ENCODE measurements around the gene ZC3HAV1L. TPM values are rescaled to one million over a fixed set of nuclear protein-coding genes. Genes with fewer than 3 reads are reported as not detected.
A peak's percentile ranks its signal among the peaks of the same experiment; 100 is the strongest.

The ZC3HAV1L gene
- total and polyA plus RNA-seq, 2 of the 13 experiments (the other 11 are each of a cell fraction or from before 2014, with no cell fraction given) = 8.4 to 11.1 TPM

DNA sequence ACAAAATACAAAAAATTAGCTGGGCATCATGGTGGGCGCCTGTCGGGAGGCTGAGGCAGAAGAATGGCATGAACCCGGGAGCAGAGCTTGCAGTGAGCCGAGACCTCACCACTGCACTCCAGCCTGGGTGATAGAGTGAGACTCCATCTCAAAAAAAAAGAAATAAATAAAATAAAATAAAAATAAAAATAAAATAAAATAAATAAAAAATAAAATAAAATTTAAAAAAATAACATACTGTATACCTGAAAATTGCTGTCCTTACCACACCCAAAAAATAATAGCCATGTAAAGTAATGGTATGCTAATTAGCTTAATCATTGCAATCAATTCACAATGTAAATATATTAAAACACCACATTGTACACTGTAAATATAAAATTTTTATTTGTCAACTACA is 3.4 kb downstream of the ZC3HAV1L start (continued):
- no peak for TF ChIP-seq ZNF564 (CRISPR knock-in tag; IDR thresholded peaks at IDR 0.05)
- no peak for TF ChIP-seq ZNF44 (CRISPR knock-in tag; IDR thresholded peaks at IDR 0.05)
- TF ChIP-seq ZNF274 (CRISPR knock-in tag; IDR thresholded peaks at IDR 0.05) = no peak
- TF ChIP-seq ZNF674 (CRISPR knock-in tag; IDR thresholded peaks at IDR 0.05; ENCODE audit: low read depth) = no peak
- no peak for TF ChIP-seq TMF1 (CRISPR knock-in tag; IDR thresholded peaks at IDR 0.05; ENCODE audit: low read depth)
- TF ChIP-seq GPBP1L1 (CRISPR knock-in tag; IDR thresholded peaks at IDR 0.05) = no peak
- TF ChIP-seq NCOA2 (CRISPR knock-in tag; IDR thresholded peaks at IDR 0.05) = no peak
- TF ChIP-seq HOXA7 (CRISPR knock-in tag; IDR thresholded peaks at IDR 0.05) = no peak
- no peak for TF ChIP-seq ZNF550 (CRISPR knock-in tag; IDR thresholded peaks at IDR 0.05; ENCODE audit: borderline replicate concordance)

GRCh38 chr7:139029353-139029752 is 6.5 kb downstream of the ZC3HAV1L start:
- ATAC-seq (peak; percentile 82), DNase-seq (ENCODE audit: low spot score) (peak; percentile 43), FAIRE-seq (peak; percentile 62)
- Histone ChIP-seq H4K20me1 (ENCODE audit: insufficient read depth, low read length) (peaks cover 4% of the 10 kb centered on the region; the same call in 1 of the 2 replicates), H3K4me3 (replicated peaks in 1 of 3; ENCODE audit: insufficient read depth in 1 of 3, low read depth in 2 of 3, low read length in 3 of 3) (peak overlapping the region in 1 of 3 experiments; percentile 2; a peak in 1 of 6 replicates), H2AFZ (ENCODE audit: low read length) (no peak overlapping the region), H3K4me2 (ENCODE audit: low read depth, low read length) (peak overlapping the region; percentile 41), H3K9ac (ENCODE audit: insufficient read depth, low read depth, low read length) (no peak overlapping the region), H3K36me3 (replicated peaks in 1 of 2; ENCODE audit: control insufficient read depth in 1 of 2, insufficient read depth in 2 of 2, low read length in 2 of 2) (peaks cover 0 to 7% of the 10 kb centered on the region in 2 experiments; a peak in 2 of 5 replicates), H3K4me1 (ENCODE audit: insufficient read depth, low read length) (peaks cover 39% of the 10 kb centered on the region), H3K9me3 (ENCODE audit: low read length) (no peaks in the 10 kb centered on the region), H3K79me2 (ENCODE audit: insufficient read depth, low read length) (peaks cover 4% of the 10 kb centered on the region), H3K27ac (ENCODE audit: extremely low read length, insufficient read depth, low read length) (peak overlapping the region; percentile 36), H3K27me3 (ENCODE audit: control insufficient read depth in 1 of 2, insufficient read depth in 2 of 2, low read length in 2 of 2) (no peaks in the 10 kb centered on the region)
- WGBS (ENCODE audit: low lambda C conversion rate) = 47% methylated on average over 3 of the region's 3 CpGs
- intact Hi-C loops (cut with micrococcal nuclease; ENCODE audit: unreplicated experiment) (no loop called here), in situ Hi-C loops (cut with HindIII; ENCODE audit: extremely low pct_ligation_motif_present, low pct_unique_long_range_greater_than_20kb) (no loop called here)
- POLR2A ChIA-PET = no interaction called here
- no TSS peak for BruUV-seq (replicated peaks)
- CTCF ChIA-PET (ENCODE audit: low intra/inter-chr PET ratio, low total read pairs) = no interaction called here
- TF ChIP-seq NFYC (CRISPR knock-in tag; IDR thresholded peaks at IDR 0.05) (peak; percentile 27; the same call in 1 of the 2 replicates), NFYB (CRISPR knock-in tag; IDR thresholded peaks at IDR 0.05) (peak; percentile 23; the same call in 1 of the 2 replicates), ZMAT3 (CRISPR knock-in tag; conservative IDR thresholded peaks at IDR 0.05) (no peak), SOX13 (IDR thresholded peaks at IDR 0.05) (no peak), SOX13 (CRISPR knock-in tag; conservative IDR thresholded peaks at IDR 0.05 in 1 of 2, IDR thresholded peaks at IDR 0.05 in 1 of 2) (0 out of 4 replicates have a peak, but pooled peaks of 1 of the 2 experiments have one; percentile 5), ZNF362 (CRISPR knock-in tag; IDR thresholded peaks at IDR 0.05; ENCODE audit: borderline replicate concordance) (peak; percentile 81), TRAFD1 (CRISPR knock-in tag; IDR thresholded peaks at IDR 0.05; ENCODE audit: borderline replicate concordance) (no peak), BCL3 (CRISPR knock-in tag; IDR thresholded peaks at IDR 0.05) (no peak)
- TF ChIP-seq, protein P1, sequence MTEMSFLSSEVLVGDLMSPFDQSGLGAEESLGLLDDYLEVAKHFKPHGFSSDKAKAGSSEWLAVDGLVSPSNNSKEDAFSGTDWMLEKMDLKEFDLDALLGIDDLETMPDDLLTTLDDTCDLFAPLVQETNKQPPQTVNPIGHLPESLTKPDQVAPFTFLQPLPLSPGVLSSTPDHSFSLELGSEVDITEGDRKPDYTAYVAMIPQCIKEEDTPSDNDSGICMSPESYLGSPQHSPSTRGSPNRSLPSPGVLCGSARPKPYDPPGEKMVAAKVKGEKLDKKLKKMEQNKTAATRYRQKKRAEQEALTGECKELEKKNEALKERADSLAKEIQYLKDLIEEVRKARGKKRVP (CRISPR knock-in tag; IDR thresholded peaks at IDR 0.05) = no peak

Measured in HepG2 (cell line).